Fibroblast of the aortic adventitia (primary cell): ENCODE results near the gene SWI5. TPM values are rescaled to one million over a fixed set of nuclear protein-coding genes. Genes with fewer than 3 reads are reported as not detected.
A peak's percentile ranks its signal among the peaks of the same experiment; 100 is the strongest.

Experiments used
- DNase-seq: peaks from one replicate; pipeline ENCODE4 v3.0.0-alpha.2; 2010; ENCODE audit warnings: low read depth
- H3K4me3 ChIP-seq: 2 replicates; pipeline ENCODE4 v1.5.1; 2011; ENCODE audit warnings: low read depth, mild to moderate bottlenecking, control low read depth, low read length, moderate library complexity
- CTCF ChIP-seq: IDR thresholded peaks from 2 replicates; pipeline ENCODE4 v1.5.1; 2011; ENCODE audit warnings: mild to moderate bottlenecking, low read length, control low read depth, inconsistent platforms; ENCODE audit not compliant: insufficient read depth
- total RNA-seq: library from RNA; depleted of rRNA; stranded (reverse); fragments of >200 nt; gene quantifications from 2 replicates; pipeline ENCODE4 v1.2.3, GENCODE V29; 2012; ENCODE audit warnings: low replicate concordance

Gene SWI5
- total RNA-seq, 1 donor, result 35.2 TPM

- no peak for TF ChIP-seq CTCF
- DNase-seq, result no peak
- no peak overlapping the region for H3K4me3 ChIP-seq
Observed at GRCh38 chr9:128304971-128305288, 28.9 kb downstream of the SWI5 start.

- H3K4me3 ChIP-seq, result no peak overlapping the region
- no peak for TF ChIP-seq CTCF
- no peak for DNase-seq
Observed at GRCh38 chr9:128309551-128309950, 33.5 kb downstream of the SWI5 start.

- DNase-seq, result no peak
- no peak overlapping the region for H3K4me3 ChIP-seq
- TF ChIP-seq CTCF, result no peak
Observed at GRCh38 chr9:128310461-128310860, 34.4 kb downstream of the SWI5 start.

GRCh38 chr9:128314697-128315096, 38.6 kb downstream of the SWI5 start:
- no peak for TF ChIP-seq CTCF
- DNase-seq, result no peak
- H3K4me3 ChIP-seq, result no peak overlapping the region

- H3K4me3 ChIP-seq, result no peak overlapping the region
- no peak for TF ChIP-seq CTCF
- no peak for DNase-seq
Observed at GRCh38 chr9:128316421-128316820, 40.3 kb downstream of the SWI5 start.

GRCh38 chr9:128317629-128318028, 41.6 kb downstream of the SWI5 start:
- no peak for TF ChIP-seq CTCF
- no peak for DNase-seq
- no peak overlapping the region for H3K4me3 ChIP-seq

GRCh38 chr9:128321343-128321742, 45.3 kb downstream of the SWI5 start:
- no peak for TF ChIP-seq CTCF
- H3K4me3 ChIP-seq, result peak overlapping the region; percentile 98
- no peak for DNase-seq
